Measurements from ENCODE around the gene KLHL22.
A peak's percentile ranks its signal among the peaks of the same experiment; 100 is the strongest.

The KLHL22 gene

DNA sequence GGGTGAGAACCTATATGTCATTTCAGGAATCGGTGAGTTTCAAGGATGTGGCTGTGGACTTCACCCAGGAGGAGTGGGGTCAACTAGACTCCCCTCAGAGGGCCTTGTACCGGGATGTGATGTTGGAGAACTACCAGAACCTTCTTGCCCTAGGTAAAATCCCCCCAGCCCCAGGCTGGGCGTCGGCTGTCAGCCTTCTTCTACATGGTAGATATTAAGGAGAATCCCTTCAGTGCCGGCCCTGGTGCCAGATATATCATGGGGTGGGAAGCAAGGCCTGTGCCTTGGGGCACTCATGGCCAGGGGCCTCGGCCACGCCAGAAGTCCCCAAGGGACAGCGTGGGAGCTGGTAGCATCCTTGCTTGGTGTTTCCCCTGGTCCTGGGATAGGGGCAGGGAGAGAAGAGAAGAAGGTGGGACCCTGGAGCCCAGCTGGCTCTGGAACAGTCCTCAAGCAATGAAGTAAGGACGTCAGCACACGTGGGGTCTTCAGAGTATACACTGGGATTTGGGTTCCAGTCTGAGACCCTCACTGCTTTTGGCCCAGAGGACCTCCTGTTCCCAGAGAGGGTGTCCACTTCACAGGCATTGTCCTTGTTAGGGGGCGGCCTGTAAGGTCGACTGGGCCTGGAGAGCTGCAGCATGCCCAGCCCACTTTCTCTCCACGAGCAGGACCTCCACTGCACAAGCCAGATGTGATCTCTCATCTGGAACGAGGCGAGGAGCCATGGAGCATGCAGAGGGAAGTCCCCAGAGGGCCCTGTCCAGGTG lies 94.8 kb downstream of the KLHL22 start:
- no peak overlapping the region for H3K4me3 ChIP-seq (replicated peaks in 1 of 2; ENCODE audit: low read depth in 2 of 2, low read length in 2 of 2)
- TF ChIP-seq, protein P1, sequence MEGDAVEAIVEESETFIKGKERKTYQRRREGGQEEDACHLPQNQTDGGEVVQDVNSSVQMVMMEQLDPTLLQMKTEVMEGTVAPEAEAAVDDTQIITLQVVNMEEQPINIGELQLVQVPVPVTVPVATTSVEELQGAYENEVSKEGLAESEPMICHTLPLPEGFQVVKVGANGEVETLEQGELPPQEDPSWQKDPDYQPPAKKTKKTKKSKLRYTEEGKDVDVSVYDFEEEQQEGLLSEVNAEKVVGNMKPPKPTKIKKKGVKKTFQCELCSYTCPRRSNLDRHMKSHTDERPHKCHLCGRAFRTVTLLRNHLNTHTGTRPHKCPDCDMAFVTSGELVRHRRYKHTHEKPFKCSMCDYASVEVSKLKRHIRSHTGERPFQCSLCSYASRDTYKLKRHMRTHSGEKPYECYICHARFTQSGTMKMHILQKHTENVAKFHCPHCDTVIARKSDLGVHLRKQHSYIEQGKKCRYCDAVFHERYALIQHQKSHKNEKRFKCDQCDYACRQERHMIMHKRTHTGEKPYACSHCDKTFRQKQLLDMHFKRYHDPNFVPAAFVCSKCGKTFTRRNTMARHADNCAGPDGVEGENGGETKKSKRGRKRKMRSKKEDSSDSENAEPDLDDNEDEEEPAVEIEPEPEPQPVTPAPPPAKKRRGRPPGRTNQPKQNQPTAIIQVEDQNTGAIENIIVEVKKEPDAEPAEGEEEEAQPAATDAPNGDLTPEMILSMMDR (IDR thresholded peaks at IDR 0.05; ENCODE audit: low read depth, low read length), result no peak

DNA sequence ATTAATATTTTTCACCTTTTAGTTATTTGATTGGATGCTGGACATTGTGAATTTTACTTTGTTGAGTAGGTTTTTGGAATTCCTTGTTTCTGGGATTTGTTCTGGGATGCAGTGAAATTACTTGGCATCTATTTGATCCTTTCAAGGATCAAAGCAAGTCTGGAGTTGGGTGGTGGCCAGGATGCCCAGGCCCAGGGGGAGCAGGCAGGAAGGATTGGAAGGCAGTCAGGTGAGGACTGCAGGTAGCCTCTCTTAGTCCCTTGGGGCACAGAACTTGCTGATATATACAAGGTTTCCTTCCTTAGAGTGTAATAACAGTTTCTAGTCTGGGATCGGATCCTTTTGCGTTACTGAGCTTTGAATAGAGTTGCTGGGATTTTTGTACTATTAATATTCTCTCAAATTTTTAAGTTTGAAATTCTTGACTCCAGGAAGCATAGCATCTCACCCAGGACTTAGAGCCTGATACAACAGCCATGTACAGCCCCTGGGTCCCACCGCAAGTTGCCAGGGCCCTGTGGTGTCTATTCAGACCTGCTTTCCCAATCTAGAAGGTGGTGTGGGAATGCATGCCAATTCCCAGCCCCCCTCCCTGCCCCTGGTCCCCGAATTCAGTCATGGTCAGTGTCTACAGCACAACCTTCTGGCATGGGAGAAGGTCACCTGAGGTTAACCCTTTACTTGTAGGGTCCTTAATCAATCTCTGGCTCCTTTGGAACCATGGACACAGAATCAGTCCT lies 95.6 kb downstream of the KLHL22 start:
- no peak for DNase-seq (ENCODE audit: low read depth in 2 of 2)
- TF ChIP-seq, protein P1 (IDR thresholded peaks at IDR 0.05; ENCODE audit: low read depth, low read length), result no peak
- no peak overlapping the region for H3K4me3 ChIP-seq (replicated peaks in 1 of 2; ENCODE audit: low read depth in 2 of 2, low read length in 2 of 2)

More for the DNA sequence above, 94.8 kb downstream of the KLHL22 start:
- no peak for DNase-seq (ENCODE audit: low read depth in 2 of 2)

DNA sequence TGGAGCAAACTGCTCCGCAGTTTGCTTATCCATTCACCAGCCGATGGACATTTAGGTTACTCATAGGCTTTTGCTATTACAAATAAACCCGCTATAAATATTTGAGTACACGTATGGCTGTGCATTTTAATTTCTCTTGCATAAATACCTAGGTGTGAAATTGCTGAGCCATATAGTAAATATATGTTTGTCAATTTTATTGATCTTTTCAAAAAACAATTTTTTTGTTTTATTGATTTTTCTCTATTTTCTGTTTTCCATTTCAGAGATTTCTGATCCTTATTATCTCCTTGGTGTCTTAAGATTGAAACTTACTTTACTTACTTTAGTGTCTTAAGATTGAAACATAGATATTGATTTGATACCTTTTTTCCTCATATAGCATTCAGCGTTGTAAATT lies 97.2 kb downstream of the KLHL22 start:
- H3K4me3 ChIP-seq (replicated peaks in 1 of 2; ENCODE audit: low read depth in 2 of 2, low read length in 2 of 2), result no peak overlapping the region
- no peak for DNase-seq (ENCODE audit: low read depth in 2 of 2)
- TF ChIP-seq, protein P1 (IDR thresholded peaks at IDR 0.05; ENCODE audit: low read depth, low read length), result no peak

GRCh38 chr22:20397498-20397897 lies 98.1 kb downstream of the KLHL22 start:
- no peak overlapping the region for H3K4me3 ChIP-seq (replicated peaks in 1 of 2; ENCODE audit: low read depth in 2 of 2, low read length in 2 of 2)
- DNase-seq (ENCODE audit: low read depth in 2 of 2), result no peak
- TF ChIP-seq, protein P1 (IDR thresholded peaks at IDR 0.05; ENCODE audit: low read depth, low read length), result no peak

GRCh38 chr22:20396639-20397038 lies 99.0 kb downstream of the KLHL22 start:
- H3K4me3 ChIP-seq (replicated peaks in 1 of 2; ENCODE audit: low read depth in 2 of 2, low read length in 2 of 2), result no peak overlapping the region
- TF ChIP-seq, protein P1 (IDR thresholded peaks at IDR 0.05; ENCODE audit: low read depth, low read length), result no peak
- peak; percentile 16 to 55 for DNase-seq (ENCODE audit: low read depth in 2 of 2)

GRCh38 chr22:20395907-20396287 lies 99.7 kb downstream of the KLHL22 start:
- no peak for DNase-seq (ENCODE audit: low read depth in 2 of 2)
- no peak overlapping the region for H3K4me3 ChIP-seq (replicated peaks in 1 of 2; ENCODE audit: low read depth in 2 of 2, low read length in 2 of 2)
- TF ChIP-seq, protein P1 (IDR thresholded peaks at IDR 0.05; ENCODE audit: low read depth, low read length), result no peak
